Esophagus muscularis mucosa (tissue), 3 donors: ENCODE data around the gene POLR2E.

ENCODE experiments used
- CTCF ChIP-seq, 3 experiments: fragments of 200-600 bp in 2 of 3; fragments of 450-650 bp in 1 of 3; sonication (generic) in 2 of 3; IDR thresholded peaks; one replicate each; pipeline ENCODE4 v1.5.1; 2017 to 2019; ENCODE audit warnings: antibody characterized with exemption in 3 of 3, mild to moderate bottlenecking in 2 of 3, moderate library complexity in 1 of 3
- POLR2A ChIP-seq: fragments of 450-650 bp; IDR thresholded peaks from one replicate; pipeline ENCODE4 v1.6.1; 2017; ENCODE audit warnings: antibody characterized with exemption, moderate library complexity, mild to moderate bottlenecking, low read depth
- POLR2AphosphoS5 ChIP-seq, 2 donors: sonication (generic); formaldehyde crosslinking; IDR thresholded peaks; one replicate each; pipeline ENCODE4 v1.6.1; 2017; ENCODE audit warnings: antibody characterized with exemption in 2 of 2

- TF ChIP-seq POLR2AphosphoS5 (IDR thresholded peaks at IDR 0.05) = no peak
- TF ChIP-seq CTCF (IDR thresholded peaks at IDR 0.05) = no peak
- no peak for TF ChIP-seq POLR2A
Measured at GRCh38 chr19:1129535-1129934, 34.4 kb upstream of the POLR2E start.
